HG03558 (cell line): ENCODE measurements around the gene EPS8.

Source experiments
- ATAC-seq: cut with Tn5 transposase; IDR thresholded peaks from one replicate; pipeline ENCODE4 v1.9.1; 2021; ENCODE audit warnings: moderate number of reproducible peaks; ENCODE audit not compliant: unreplicated experiment; ENCODE audit errors: extremely low read depth

Gene EPS8

DNA sequence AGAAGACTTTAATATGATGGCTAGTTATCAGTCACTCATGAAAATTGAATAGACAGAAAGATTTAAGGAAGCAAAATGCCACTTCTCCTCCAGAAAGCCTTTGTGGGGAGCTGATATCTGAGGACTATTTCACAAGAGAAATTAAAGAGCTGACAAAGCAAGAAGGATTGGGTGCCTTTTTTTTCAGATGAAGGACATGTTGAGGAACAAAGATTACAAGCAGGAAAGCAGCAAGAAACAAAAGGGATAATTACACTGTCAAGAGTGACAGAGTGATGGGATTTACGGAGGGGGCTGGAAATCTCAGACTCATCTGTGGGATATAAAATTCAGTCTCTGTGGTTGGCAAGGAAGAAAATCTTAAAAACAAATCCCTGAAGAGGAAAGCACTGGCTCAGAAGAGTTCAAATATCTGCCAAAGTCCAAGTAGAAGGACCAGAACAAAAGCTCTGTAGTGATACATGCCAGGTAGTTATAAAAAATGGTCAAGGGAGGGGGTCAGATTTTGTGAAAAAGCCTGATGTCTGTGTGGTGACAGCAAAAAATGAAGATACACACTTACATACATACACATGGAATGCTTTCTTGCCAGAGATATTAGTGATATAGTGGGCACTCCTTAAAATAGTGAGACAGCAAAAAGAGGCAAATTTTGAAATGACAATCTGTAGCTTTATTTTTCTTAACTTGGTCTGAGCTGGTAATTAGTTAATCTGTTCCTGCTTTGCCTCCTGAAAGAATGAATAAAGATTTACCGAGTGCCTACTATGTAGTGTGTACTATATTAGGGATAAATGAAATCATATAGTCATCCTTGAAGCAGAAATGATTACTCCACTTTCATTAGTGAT is 62.9 kb downstream of the EPS8 start:
- no peak for ATAC-seq

DNA sequence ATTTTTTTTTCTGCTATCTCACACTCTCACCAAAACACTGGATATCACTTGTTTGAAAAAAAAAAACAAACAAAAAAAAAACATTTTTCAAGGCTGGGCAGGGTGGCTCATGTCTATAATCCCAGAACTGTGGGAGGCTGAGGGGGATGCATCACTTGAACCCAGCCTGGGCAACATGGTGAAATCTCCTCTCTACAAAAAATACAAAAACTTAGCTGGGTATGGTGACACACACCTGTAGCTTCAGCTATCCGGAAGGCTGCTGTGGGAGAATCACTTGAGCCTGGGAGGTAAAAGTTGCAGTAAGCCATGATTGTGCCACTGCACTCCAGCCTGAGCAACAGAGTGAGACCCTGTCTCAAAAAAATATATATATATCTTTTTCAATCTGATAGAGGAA is 66.2 kb downstream of the EPS8 start:
- ATAC-seq: no peak

DNA sequence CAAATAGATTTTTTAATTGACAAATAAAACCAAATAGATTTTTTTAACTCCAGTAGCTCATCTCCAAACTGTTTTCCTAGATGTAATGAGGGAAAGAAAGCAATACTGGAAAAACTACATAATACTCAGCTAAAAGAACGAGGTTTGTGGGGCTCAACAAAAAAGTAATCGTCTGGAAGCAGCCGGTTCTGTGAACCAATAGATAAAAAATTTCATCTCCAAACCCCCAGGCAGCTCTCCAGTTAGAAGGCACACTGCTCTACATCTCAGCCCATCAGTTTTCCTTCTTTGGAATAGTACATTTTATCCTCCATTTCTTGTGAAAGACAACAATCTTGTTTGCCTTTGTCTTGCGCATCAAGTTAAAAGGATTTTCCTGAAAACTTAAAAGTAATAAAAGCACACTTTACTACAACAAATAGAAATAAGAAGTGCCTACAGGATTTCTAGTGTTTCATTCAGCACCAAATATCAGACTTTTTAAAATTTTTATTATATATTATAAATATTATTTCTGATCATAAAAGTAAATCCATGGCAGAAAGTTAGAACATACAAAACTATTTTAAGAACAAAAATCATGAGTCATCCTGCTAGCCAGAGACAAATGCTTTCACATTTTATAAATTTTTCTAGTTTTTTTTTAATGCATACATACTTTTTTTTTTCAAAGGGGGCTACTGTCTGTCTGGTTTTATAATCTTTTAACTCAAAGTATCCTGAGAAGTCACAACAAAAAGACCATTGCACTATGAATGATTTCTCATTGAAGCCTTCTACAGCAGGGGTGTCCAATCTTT is 67.7 kb downstream of the EPS8 start:
- ATAC-seq: no peak

GRCh38 chr12:15720295-15720694 is 68.9 kb downstream of the EPS8 start:
- ATAC-seq: no peak

- ATAC-seq: no peak
Observed at GRCh38 chr12:15719230-15719629, 70.0 kb downstream of the EPS8 start.

- ATAC-seq: no peak
Observed at GRCh38 chr12:15717940-15718567, 71.1 kb downstream of the EPS8 start.

DNA sequence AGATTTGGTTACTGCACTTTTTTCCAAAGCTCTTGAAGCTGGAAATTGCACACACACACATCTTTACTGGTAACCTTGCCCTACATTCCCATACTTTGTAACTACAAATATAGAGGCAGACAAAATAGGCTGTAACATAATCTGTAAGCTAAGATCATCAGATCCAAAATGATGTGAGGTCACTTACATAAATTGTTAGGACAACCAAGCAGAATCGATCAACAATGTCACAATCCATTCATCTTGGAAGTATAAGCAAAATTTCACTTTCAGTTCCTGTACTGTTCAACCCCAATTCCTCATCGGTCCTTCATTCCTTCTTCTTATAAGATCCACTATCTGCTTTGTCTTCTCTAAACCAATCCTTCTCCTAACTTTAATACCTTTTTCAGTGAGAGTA is 72.6 kb downstream of the EPS8 start:
- no peak for ATAC-seq

DNA sequence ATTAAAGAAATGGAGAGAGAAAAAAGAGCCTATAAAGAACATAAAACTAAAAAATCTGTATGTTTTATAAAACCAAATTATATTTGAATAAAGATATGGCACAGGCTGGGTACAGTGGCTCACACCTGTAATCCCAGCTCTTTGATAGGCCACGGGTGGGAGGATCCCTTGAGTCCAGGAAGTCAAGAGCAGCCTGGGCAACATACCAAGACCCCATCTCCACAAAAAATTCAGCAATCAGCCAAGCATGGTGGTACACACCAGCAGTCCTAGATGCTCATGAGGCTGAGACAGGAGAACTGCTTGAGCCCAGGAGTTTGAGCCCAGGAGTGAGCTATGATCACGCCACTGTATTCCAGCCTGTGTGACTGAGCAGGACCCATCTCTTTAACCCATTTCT is 74.9 kb downstream of the EPS8 start:
- no peak for ATAC-seq

DNA sequence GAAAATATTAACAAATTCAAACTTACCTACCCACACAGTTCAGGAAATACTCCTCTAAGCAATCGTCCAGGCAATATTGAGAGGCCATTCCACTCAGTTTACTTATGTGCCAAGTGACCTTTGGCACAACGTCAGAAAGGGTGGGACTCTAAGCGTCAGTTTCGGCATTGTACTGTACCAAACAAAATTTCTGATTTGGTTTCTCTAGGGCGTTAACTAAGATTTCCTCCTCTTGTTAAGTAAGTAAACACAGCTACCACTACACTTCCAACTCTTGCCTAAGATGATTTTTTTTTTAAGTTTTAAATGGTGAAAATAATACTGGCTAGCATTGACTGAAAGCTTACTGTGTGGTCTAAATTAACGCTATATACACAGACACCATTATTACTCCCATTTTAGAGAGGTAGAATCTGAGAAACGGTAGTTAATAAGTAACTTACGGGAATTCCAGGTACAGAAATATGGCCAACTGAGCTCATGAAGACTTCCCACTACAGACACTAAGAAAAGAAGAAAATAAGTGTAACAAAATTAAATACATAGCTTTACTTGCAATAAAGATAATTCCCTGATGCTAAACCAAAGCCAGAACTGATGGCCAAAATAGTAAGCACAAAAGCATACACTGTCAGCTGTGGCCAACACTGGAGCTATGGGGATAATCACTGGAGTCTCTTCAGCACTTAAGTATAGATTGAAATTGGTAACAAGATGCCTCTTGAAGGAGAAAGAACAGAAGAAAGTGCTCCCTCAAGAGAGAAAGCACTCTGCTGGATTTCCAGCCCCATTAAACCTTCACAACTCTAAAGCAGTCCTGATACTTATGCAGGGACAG is 76.1 kb downstream of the EPS8 start:
- ATAC-seq: no peak

- ATAC-seq: no peak
Observed at GRCh38 chr12:15712160-15712559, 77.0 kb downstream of the EPS8 start.

- no peak for ATAC-seq
Observed at GRCh38 chr12:15710860-15711510, 78.2 kb downstream of the EPS8 start.

GRCh38 chr12:15709551-15709950 is 79.6 kb downstream of the EPS8 start:
- ATAC-seq: no peak

DNA sequence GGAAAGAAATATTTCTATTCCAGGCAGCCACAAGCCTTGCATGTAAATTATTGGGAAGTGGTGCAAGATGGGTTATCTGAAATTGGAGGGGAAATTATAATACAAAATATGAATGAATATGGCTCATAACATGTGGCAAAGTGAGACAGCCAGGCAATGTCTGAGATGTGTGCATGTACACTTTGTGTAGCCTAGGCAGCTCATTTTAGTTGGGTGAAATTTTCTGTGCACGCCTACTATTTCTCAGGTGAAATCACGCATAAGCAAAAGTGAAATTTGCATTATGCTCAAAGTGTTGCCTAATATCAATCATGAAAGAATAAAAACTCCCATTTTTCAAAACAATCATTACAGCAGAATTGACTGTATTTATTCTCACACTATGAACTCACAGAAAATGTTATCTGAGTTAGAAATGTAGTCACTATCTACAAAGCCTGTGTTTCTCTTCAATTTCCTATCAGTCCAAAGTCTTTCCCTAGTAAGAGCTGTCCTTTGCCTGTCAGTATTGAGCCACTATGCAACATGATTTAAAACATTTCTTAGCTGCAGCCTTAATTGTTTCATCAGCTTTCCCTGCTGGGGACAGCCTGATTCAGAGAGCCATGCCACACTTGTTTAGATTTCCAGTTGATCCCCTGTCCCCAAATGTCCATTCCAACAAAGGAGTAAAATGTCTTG is 80.7 kb downstream of the EPS8 start:
- ATAC-seq: no peak

GRCh38 chr12:15707516-15708199 is 81.5 kb downstream of the EPS8 start:
- ATAC-seq: no peak

- ATAC-seq: no peak
Observed at GRCh38 chr12:15706010-15706676, 83.0 kb downstream of the EPS8 start.

DNA sequence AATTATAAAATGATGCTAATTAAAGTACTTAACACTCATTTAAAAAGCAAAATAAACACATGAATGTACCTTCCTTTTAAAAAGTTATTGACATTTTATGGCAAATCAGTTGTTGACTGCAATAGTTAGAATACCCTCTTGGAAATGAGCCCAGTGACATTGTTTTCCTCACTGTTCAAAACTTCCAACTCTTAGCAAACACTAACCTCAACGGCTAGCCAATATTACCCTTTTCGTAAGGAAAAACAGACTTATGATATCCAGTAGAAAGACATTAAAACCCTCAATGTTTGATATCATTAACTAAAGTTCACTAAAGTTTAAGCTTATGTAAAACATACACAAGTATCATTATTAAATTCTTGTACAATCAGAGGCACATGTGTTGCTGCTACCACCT is 83.6 kb downstream of the EPS8 start:
- no peak for ATAC-seq

DNA sequence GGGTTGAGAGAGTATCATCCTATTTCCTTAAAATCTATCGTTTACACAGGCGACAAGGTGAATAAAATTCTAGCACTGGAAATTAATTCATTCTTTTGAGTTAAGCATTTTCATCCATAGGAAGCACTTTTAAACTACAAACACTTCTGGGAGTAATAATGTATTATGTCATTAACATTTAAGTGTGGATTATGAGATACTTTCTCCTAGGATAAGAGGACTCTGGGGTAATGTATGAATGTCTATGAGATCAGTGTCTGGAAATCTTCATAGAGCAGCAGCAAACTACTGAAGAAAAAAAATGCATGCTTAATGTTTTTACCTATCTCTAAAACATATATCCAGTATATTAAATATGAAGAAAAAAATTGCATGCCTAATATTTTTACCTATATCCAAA is 86.9 kb downstream of the EPS8 start:
- no peak for ATAC-seq

DNA sequence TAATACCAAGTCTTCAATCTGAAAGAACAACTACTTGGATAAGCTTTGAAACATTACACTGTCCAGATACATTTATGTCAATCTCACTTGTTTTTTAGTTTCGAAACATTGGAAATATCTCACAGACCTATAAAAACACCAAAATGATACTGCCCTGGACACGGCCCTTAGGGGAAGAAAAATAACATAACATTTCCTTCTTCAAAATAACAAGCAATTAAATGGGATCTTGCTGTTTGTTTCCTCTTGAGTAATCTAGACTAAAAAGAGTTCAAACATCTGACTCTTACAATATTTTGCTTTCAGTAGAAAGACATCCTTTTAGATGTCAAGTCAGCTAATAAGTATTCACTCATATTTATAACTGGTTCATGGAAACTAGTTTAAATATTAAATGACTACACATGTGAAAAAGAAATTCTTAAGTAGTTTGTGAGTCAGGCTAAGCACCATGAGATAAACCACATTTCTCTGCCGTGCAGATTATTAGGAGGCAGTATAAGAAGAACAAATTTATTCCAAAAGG is 87.5 kb downstream of the EPS8 start:
- no peak for ATAC-seq
